Breast epithelium (tissue), 3 donors: ENCODE measurements around the gene STRBP.

ENCODE experiments used
- CTCF ChIP-seq, 3 donors: fragments of 450-650 bp; IDR thresholded peaks; one replicate each; pipeline ENCODE4 v1.5.1; 2016 to 2017; ENCODE audit warnings: antibody characterized with exemption in 3 of 3, mild to moderate bottlenecking in 3 of 3, moderate library complexity in 3 of 3
- POLR2A ChIP-seq: fragments of 450-650 bp; IDR thresholded peaks from one replicate; pipeline ENCODE4 v1.6.1; 2016; ENCODE audit warnings: antibody characterized with exemption, mild to moderate bottlenecking, moderate library complexity
- POLR2AphosphoS5 ChIP-seq, 3 donors: sonication (generic); formaldehyde crosslinking; IDR thresholded peaks; one replicate each; pipeline ENCODE4 v1.6.1; 2017; ENCODE audit warnings: antibody characterized with exemption in 3 of 3

- TF ChIP-seq CTCF (IDR thresholded peaks at IDR 0.05) (no peak), POLR2AphosphoS5 (IDR thresholded peaks at IDR 0.05) (no peak), POLR2A (no peak)
Measured at GRCh38 chr9:123312306-123312877, 44.0 kb upstream of the STRBP start.
